ENCODE data around the gene NFATC1. TPM values are rescaled to one million over a fixed set of nuclear protein-coding genes. Genes with fewer than 3 reads are reported as not detected.

NFATC1 gene
- polyA plus RNA-seq, 1 donor from 2014 or later, result 0.37 TPM

DNA sequence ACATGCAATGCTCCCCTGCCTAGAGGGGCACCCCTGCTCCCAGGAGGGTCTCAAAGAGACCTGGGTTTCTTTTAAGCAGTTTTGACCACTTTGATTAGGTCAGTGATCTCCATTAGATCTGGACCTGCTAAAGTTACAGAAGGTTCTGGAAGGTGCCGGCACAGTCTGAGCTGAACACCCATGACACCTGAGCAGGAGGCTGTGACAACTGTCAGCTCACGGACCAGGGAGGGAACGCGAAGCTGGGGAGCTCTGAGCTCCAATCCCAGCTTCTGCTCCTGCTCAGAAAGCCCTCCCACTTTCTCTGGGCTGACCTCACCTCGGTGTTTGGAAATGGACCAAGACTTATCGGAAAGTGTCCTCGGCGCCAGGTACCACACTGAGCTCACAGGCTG is 113.8 kb downstream of the NFATC1 start:
- no peak overlapping the region for H3K27ac ChIP-seq (ENCODE audit: low read length)
- no peak overlapping the region for H3K4me2 ChIP-seq (ENCODE audit: low read length)
- TF ChIP-seq SMC3 (conservative IDR thresholded peaks at IDR 0.05; ENCODE audit: poor library complexity) (no peak), EP300 (conservative IDR thresholded peaks at IDR 0.05; ENCODE audit: poor library complexity, severe bottlenecking) (no peak), TAF1 (IDR thresholded peaks at IDR 0.05; ENCODE audit: low read depth) (no peak), EZH2 (IDR thresholded peaks at IDR 0.05; ENCODE audit: borderline replicate concordance, insufficient read depth, low read length, poor library complexity, severe bottlenecking) (no peak), RAD21 (conservative IDR thresholded peaks at IDR 0.05) (no peak), POLR2AphosphoS5 (IDR thresholded peaks at IDR 0.05) (no peak), MXI1 (conservative IDR thresholded peaks at IDR 0.05; ENCODE audit: poor library complexity, severe bottlenecking) (no peak)
- TF ChIP-seq, protein P1, sequence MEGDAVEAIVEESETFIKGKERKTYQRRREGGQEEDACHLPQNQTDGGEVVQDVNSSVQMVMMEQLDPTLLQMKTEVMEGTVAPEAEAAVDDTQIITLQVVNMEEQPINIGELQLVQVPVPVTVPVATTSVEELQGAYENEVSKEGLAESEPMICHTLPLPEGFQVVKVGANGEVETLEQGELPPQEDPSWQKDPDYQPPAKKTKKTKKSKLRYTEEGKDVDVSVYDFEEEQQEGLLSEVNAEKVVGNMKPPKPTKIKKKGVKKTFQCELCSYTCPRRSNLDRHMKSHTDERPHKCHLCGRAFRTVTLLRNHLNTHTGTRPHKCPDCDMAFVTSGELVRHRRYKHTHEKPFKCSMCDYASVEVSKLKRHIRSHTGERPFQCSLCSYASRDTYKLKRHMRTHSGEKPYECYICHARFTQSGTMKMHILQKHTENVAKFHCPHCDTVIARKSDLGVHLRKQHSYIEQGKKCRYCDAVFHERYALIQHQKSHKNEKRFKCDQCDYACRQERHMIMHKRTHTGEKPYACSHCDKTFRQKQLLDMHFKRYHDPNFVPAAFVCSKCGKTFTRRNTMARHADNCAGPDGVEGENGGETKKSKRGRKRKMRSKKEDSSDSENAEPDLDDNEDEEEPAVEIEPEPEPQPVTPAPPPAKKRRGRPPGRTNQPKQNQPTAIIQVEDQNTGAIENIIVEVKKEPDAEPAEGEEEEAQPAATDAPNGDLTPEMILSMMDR (IDR thresholded peaks at IDR 0.05; ENCODE audit: poor library complexity, severe bottlenecking), result no peak
- TF ChIP-seq, protein P2, sequence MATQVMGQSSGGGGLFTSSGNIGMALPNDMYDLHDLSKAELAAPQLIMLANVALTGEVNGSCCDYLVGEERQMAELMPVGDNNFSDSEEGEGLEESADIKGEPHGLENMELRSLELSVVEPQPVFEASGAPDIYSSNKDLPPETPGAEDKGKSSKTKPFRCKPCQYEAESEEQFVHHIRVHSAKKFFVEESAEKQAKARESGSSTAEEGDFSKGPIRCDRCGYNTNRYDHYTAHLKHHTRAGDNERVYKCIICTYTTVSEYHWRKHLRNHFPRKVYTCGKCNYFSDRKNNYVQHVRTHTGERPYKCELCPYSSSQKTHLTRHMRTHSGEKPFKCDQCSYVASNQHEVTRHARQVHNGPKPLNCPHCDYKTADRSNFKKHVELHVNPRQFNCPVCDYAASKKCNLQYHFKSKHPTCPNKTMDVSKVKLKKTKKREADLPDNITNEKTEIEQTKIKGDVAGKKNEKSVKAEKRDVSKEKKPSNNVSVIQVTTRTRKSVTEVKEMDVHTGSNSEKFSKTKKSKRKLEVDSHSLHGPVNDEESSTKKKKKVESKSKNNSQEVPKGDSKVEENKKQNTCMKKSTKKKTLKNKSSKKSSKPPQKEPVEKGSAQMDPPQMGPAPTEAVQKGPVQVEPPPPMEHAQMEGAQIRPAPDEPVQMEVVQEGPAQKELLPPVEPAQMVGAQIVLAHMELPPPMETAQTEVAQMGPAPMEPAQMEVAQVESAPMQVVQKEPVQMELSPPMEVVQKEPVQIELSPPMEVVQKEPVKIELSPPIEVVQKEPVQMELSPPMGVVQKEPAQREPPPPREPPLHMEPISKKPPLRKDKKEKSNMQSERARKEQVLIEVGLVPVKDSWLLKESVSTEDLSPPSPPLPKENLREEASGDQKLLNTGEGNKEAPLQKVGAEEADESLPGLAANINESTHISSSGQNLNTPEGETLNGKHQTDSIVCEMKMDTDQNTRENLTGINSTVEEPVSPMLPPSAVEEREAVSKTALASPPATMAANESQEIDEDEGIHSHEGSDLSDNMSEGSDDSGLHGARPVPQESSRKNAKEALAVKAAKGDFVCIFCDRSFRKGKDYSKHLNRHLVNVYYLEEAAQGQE (IDR thresholded peaks at IDR 0.05; ENCODE audit: borderline replicate concordance), result no peak

DNA sequence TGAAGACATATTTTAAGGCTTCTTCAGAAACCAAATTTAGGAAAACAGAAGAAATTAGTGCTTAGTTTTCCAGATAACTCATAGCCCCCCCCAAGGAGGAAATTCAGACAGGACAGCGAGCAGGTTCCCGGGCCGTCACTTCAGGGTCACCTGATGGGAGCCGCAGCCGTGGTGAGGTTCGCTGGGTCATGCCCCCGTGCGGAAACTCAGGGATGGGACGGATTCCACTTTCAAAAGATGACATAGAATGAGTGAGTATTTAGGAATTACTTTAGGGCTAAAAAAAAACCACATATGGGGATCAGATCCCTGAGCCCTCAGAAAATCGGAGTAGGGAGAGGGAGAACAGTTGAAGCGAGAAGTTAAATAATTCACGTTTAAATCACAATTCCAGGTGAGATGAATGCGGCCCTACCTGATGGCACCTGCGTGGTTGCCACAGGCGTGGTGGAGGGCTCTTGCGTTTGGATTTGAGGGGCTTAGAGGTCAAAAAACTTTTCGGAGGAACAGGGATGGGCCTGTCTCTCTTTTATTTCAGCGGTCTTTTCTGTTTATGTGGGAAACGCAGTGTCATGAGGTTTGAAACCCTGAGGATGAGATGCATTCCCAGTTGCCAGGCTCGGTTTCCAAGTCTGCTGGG is 114.4 kb downstream of the NFATC1 start:
- Histone ChIP-seq H3K36me3 (ENCODE audit: insufficient read depth, low read length) (no peaks in the 10 kb centered on the region), H4K20me1 (ENCODE audit: insufficient read depth) (no peaks in the 10 kb centered on the region), H3K9me2 (ENCODE audit: insufficient read depth, low read length) (no peaks in the 10 kb centered on the region), H3K27me3 (ENCODE audit: insufficient read depth, low read depth, low read length) (no peaks in the 10 kb centered on the region), H3K4me2 (ENCODE audit: low read length) (no peak overlapping the region), H3K79me2 (replicated peaks; ENCODE audit: insufficient read depth, low read length) (no peaks in the 10 kb centered on the region), H3K9me3 (ENCODE audit: low read length) (no peaks in the 10 kb centered on the region), H3K4me3 (ENCODE audit: low read length) (no peak overlapping the region), H3K9ac (ENCODE audit: low read length) (no peak overlapping the region), H3K27ac (ENCODE audit: low read length) (no peak overlapping the region), H3F3A (ENCODE audit: insufficient read depth, low read length, poor library complexity, severe bottlenecking) (no peaks in the 10 kb centered on the region), H2AFZ (ENCODE audit: low read depth, low read length) (no peak overlapping the region)
- TF ChIP-seq MXI1 (conservative IDR thresholded peaks at IDR 0.05; ENCODE audit: poor library complexity, severe bottlenecking) (no peak), EP300 (conservative IDR thresholded peaks at IDR 0.05; ENCODE audit: poor library complexity, severe bottlenecking) (no peak), SMC3 (conservative IDR thresholded peaks at IDR 0.05; ENCODE audit: poor library complexity) (no peak), POLR2AphosphoS5 (IDR thresholded peaks at IDR 0.05) (no peak), EZH2 (IDR thresholded peaks at IDR 0.05; ENCODE audit: borderline replicate concordance, insufficient read depth, low read length, poor library complexity, severe bottlenecking) (no peak), TAF1 (IDR thresholded peaks at IDR 0.05; ENCODE audit: low read depth) (no peak), RAD21 (conservative IDR thresholded peaks at IDR 0.05) (no peak)
- TF ChIP-seq, protein P2 (IDR thresholded peaks at IDR 0.05; ENCODE audit: borderline replicate concordance), result no peak
- TF ChIP-seq, protein P1 (IDR thresholded peaks at IDR 0.05; ENCODE audit: poor library complexity, severe bottlenecking), result no peak

More for the DNA sequence above, 113.8 kb downstream of the NFATC1 start:
- H3K9me2 ChIP-seq (ENCODE audit: insufficient read depth, low read length), result no peaks in the 10 kb centered on the region
- no peaks in the 10 kb centered on the region for H3K27me3 ChIP-seq (ENCODE audit: insufficient read depth, low read depth, low read length)
- H3K79me2 ChIP-seq (replicated peaks; ENCODE audit: insufficient read depth, low read length), result no peaks in the 10 kb centered on the region
- no peaks in the 10 kb centered on the region for H4K20me1 ChIP-seq (ENCODE audit: insufficient read depth)
- no peaks in the 10 kb centered on the region for H3K36me3 ChIP-seq (ENCODE audit: insufficient read depth, low read length)
- no peaks in the 10 kb centered on the region for H3F3A ChIP-seq (ENCODE audit: insufficient read depth, low read length, poor library complexity, severe bottlenecking)
- no peak overlapping the region for H3K9ac ChIP-seq (ENCODE audit: low read length)
- H3K4me3 ChIP-seq (ENCODE audit: low read length), result no peak overlapping the region
- no peaks in the 10 kb centered on the region for H3K9me3 ChIP-seq (ENCODE audit: low read length)
- no peak overlapping the region for H2AFZ ChIP-seq (ENCODE audit: low read depth, low read length)
